NCI-H2171 treated with DMSO at 0.1 percent for 48 hours (cell line): ENCODE results near the gene ASTL.

Experiments
- DNase-seq: peaks from one replicate; lab custom pipeline; 2025; lab: John Stamatoyannopoulos, UW

ASTL gene

GRCh38 chr2:96159084-96159830 is 21.0 kb upstream of the ASTL start:
- no peak for DNase-seq

GRCh38 chr2:96158554-96158940 is 20.2 kb upstream of the ASTL start:
- no peak for DNase-seq

GRCh38 chr2:96157649-96158553 is 19.6 kb upstream of the ASTL start:
- DNase-seq, result no peak

- DNase-seq, result no peak
Measured at GRCh38 chr2:96156926-96157648, 18.8 kb upstream of the ASTL start.

GRCh38 chr2:96156011-96156820 is 17.9 kb upstream of the ASTL start:
- no peak for DNase-seq

- DNase-seq, result no peak
Measured at GRCh38 chr2:96154506-96155380, 16.4 kb upstream of the ASTL start.

GRCh38 chr2:96153991-96154431 is 15.7 kb upstream of the ASTL start:
- DNase-seq, result no peak

- no peak for DNase-seq
Measured at GRCh38 chr2:96153291-96153713, 15.0 kb upstream of the ASTL start.

GRCh38 chr2:96152304-96153161 is 14.2 kb upstream of the ASTL start:
- DNase-seq, result peak; percentile 73

- DNase-seq, result no peak
Measured at GRCh38 chr2:96151595-96152303, 13.4 kb upstream of the ASTL start.

- DNase-seq, result no peak
Measured at GRCh38 chr2:96150791-96151594, 12.7 kb upstream of the ASTL start.

GRCh38 chr2:96150007-96150640 is 11.8 kb upstream of the ASTL start:
- DNase-seq, result no peak

- peak; percentile 76 for DNase-seq
Measured at GRCh38 chr2:96148410-96149217, 10.3 kb upstream of the ASTL start.

GRCh38 chr2:96147593-96148201 is 9.4 kb upstream of the ASTL start:
- no peak for DNase-seq

- peak; percentile 7 for DNase-seq
Measured at GRCh38 chr2:96146881-96147592, 8.7 kb upstream of the ASTL start.
